ENCODE results near the gene AP3D1.

- TF ChIP-seq, protein P1, sequence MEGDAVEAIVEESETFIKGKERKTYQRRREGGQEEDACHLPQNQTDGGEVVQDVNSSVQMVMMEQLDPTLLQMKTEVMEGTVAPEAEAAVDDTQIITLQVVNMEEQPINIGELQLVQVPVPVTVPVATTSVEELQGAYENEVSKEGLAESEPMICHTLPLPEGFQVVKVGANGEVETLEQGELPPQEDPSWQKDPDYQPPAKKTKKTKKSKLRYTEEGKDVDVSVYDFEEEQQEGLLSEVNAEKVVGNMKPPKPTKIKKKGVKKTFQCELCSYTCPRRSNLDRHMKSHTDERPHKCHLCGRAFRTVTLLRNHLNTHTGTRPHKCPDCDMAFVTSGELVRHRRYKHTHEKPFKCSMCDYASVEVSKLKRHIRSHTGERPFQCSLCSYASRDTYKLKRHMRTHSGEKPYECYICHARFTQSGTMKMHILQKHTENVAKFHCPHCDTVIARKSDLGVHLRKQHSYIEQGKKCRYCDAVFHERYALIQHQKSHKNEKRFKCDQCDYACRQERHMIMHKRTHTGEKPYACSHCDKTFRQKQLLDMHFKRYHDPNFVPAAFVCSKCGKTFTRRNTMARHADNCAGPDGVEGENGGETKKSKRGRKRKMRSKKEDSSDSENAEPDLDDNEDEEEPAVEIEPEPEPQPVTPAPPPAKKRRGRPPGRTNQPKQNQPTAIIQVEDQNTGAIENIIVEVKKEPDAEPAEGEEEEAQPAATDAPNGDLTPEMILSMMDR (IDR thresholded peaks at IDR 0.05; ENCODE audit: low read depth, low read length), result no peak
- TF ChIP-seq EZH2phosphoT487 (IDR thresholded peaks at IDR 0.05; ENCODE audit: low read depth), result no peak
These were observed 80.2 kb downstream of the AP3D1 start for GRCh38 chr19:2070986-2071673.

All from OCI-LY3 (cell line).